Smooth muscle cell (in vitro differentiated cells): ENCODE data around the gene CELF4. TPM values are rescaled to one million over a fixed set of nuclear protein-coding genes. Genes with fewer than 3 reads are reported as not detected.

ENCODE experiments used
- DNase-seq: peaks from one replicate; lab custom pipeline; 2025; ENCODE audit not compliant: unreplicated experiment; lab: John Stamatoyannopoulos, UW
- H2AFZ ChIP-seq: fragments of 200-600 bp; sonication (generic); 2 replicates; pipeline ENCODE4 v1.6.0; 2016; ENCODE audit warnings: antibody characterized with exemption, low read depth, mild to moderate bottlenecking
- H3F3A ChIP-seq: fragments of 200-600 bp; sonication (generic); 2 replicates; pipeline ENCODE4 v1.6.0; 2017; ENCODE audit warnings: antibody characterized with exemption, low read depth
- H3K27ac ChIP-seq: fragments of 200-600 bp; sonication (generic); 2 replicates; pipeline ENCODE4 v1.5.1; 2016; ENCODE audit warnings: low read depth, mild to moderate bottlenecking
- H3K27me3 ChIP-seq: fragments of 200-600 bp; sonication (generic); 2 replicates; pipeline ENCODE4 v1.6.1; 2016; ENCODE audit warnings: low read depth, mild to moderate bottlenecking
- H3K36me3 ChIP-seq: fragments of 200-600 bp; sonication (generic); 2 replicates; pipeline ENCODE4 v1.5.1; 2016; ENCODE audit warnings: low read depth
- H3K4me1 ChIP-seq: fragments of 200-600 bp; sonication (generic); 2 replicates; pipeline ENCODE4 v1.5.1; 2016; ENCODE audit warnings: low read depth
- H3K4me2 ChIP-seq: fragments of 200-600 bp; sonication (generic); 2 replicates; pipeline ENCODE4 v1.6.0; 2016; ENCODE audit warnings: mild to moderate bottlenecking
- H3K4me3 ChIP-seq: fragments of 200-600 bp; sonication (generic); 2 replicates; pipeline ENCODE4 v1.5.1; 2016; ENCODE audit warnings: mild to moderate bottlenecking
- H3K79me2 ChIP-seq: fragments of 200-600 bp; sonication (generic); 2 replicates; pipeline ENCODE4 v1.6.0; 2016; ENCODE audit warnings: low read depth, mild to moderate bottlenecking
- H3K9ac ChIP-seq: fragments of 200-600 bp; sonication (generic); 2 replicates; pipeline ENCODE4 v1.6.0; 2016; ENCODE audit warnings: low read depth
- H3K9me3 ChIP-seq: fragments of 200-600 bp; sonication (generic); replicated peaks from 2 replicates; pipeline ENCODE4 v1.5.1; 2016; ENCODE audit warnings: low read depth
- H4K20me1 ChIP-seq: fragments of 200-600 bp; sonication (generic); 2 replicates; pipeline ENCODE4 v1.6.0; 2016; ENCODE audit warnings: low read depth
- CTCF ChIP-seq: fragments of 200-600 bp; sonication (generic); IDR thresholded peaks from 2 replicates; pipeline ENCODE4 v1.5.1; 2017; ENCODE audit warnings: borderline replicate concordance, mild to moderate bottlenecking, antibody characterized with exemption; ENCODE audit not compliant: insufficient read depth, poor library complexity, severe bottlenecking
- WGBS: methylation state at CpG from one replicate; pipeline ENCODE4 v1.1.7; 2016; ENCODE audit warnings: low lambda C conversion rate; 5-methylcytosine and 5-hydroxymethylcytosine counted together
- polyA plus RNA-seq: library from polyadenylated mRNA; unstranded; fragments of >200 nt; fragmentation: Nextera tagmentation; extraction: Ambion mirVana; gene quantifications from 2 replicates; pipeline ENCODE4 v1.2.1, GENCODE V29; 2016
- total RNA-seq: library from RNA; depleted of rRNA; stranded (reverse); fragments of >200 nt; gene quantifications from 2 replicates; pipeline ENCODE4 v1.2.3, GENCODE V29; 2014

CELF4 gene
- total and polyA plus RNA-seq, 2 experiments from 2014 or later: 0.40 TPM; not detected in 1

GRCh38 chr18:37495354-37495753, 70.2 kb downstream of the CELF4 start:
- no peaks in the 10 kb centered on the region for H4K20me1 ChIP-seq
- 90% methylated on average over 2 of the region's 2 CpGs for WGBS
- H3K4me1 ChIP-seq: no peaks in the 10 kb centered on the region
- no peak overlapping the region for H3K4me2 ChIP-seq
- H3K36me3 ChIP-seq: no peaks in the 10 kb centered on the region
- no peak for DNase-seq
- no peak overlapping the region for H2AFZ ChIP-seq
- TF ChIP-seq CTCF: no peak
- no peaks in the 10 kb centered on the region for H3K79me2 ChIP-seq
- H3K4me3 ChIP-seq: no peak overlapping the region
- no peak overlapping the region for H3K9ac ChIP-seq
- H3F3A ChIP-seq: no peaks in the 10 kb centered on the region
- peaks cover under 1% of the 10 kb centered on the region for H3K27me3 ChIP-seq
- no peak overlapping the region for H3K27ac ChIP-seq
- H3K9me3 ChIP-seq: no peaks in the 10 kb centered on the region

- Histone ChIP-seq H3K36me3 (no peaks in the 10 kb centered on the region), H4K20me1 (no peaks in the 10 kb centered on the region), H3F3A (no peaks in the 10 kb centered on the region), H3K79me2 (no peaks in the 10 kb centered on the region), H3K27me3 (peaks cover 10% of the 10 kb centered on the region), H2AFZ (no peak overlapping the region), H3K4me1 (no peaks in the 10 kb centered on the region), H3K4me3 (no peak overlapping the region), H3K9ac (no peak overlapping the region), H3K27ac (no peak overlapping the region), H3K4me2 (no peak overlapping the region), H3K9me3 (no peaks in the 10 kb centered on the region)
- no peak for TF ChIP-seq CTCF
- WGBS: 92% methylated on average over 5 of the region's 5 CpGs
- no peak for DNase-seq
These were observed 71.2 kb downstream of the CELF4 start for GRCh38 chr18:37494406-37494805.

GRCh38 chr18:37493352-37493935, 72.2 kb downstream of the CELF4 start:
- H3K36me3 ChIP-seq: no peaks in the 10 kb centered on the region
- TF ChIP-seq CTCF: no peak
- no peaks in the 10 kb centered on the region for H3K9me3 ChIP-seq
- H3K79me2 ChIP-seq: no peaks in the 10 kb centered on the region
- 61% methylated on average over 7 of the region's 7 CpGs for WGBS
- H3K27ac ChIP-seq: no peak overlapping the region
- no peak overlapping the region for H2AFZ ChIP-seq
- no peaks in the 10 kb centered on the region for H4K20me1 ChIP-seq
- H3K4me3 ChIP-seq: no peak overlapping the region
- no peaks in the 10 kb centered on the region for H3K4me1 ChIP-seq
- H3K27me3 ChIP-seq: peaks cover 19% of the 10 kb centered on the region
- DNase-seq: no peak
- no peak overlapping the region for H3K4me2 ChIP-seq
- H3K9ac ChIP-seq: no peak overlapping the region
- H3F3A ChIP-seq: no peaks in the 10 kb centered on the region

- TF ChIP-seq CTCF: no peak
- Histone ChIP-seq H4K20me1 (no peaks in the 10 kb centered on the region), H2AFZ (no peak overlapping the region), H3K4me2 (no peak overlapping the region), H3K4me3 (no peak overlapping the region), H3K27me3 (peaks cover 24% of the 10 kb centered on the region), H3K36me3 (no peaks in the 10 kb centered on the region), H3K4me1 (no peaks in the 10 kb centered on the region), H3K9me3 (no peaks in the 10 kb centered on the region), H3K27ac (no peak overlapping the region), H3F3A (no peaks in the 10 kb centered on the region), H3K9ac (no peak overlapping the region), H3K79me2 (no peaks in the 10 kb centered on the region)
- WGBS: 82% methylated on average over 1 of the region's 1 CpG
- DNase-seq: no peak
These were observed 72.6 kb downstream of the CELF4 start for GRCh38 chr18:37492952-37493351.
